HepG2 (cell line): ENCODE measurements around the gene WWC1. TPM values are rescaled to one million over a fixed set of nuclear protein-coding genes. Genes with fewer than 3 reads are reported as not detected.

Experiments
- BCL6 ChIP-seq: IDR thresholded peaks from 2 replicates; pipeline ENCODE4 v1.6.1; 2016; ENCODE audit warnings: missing genetic modification reagents, missing compliant biosample characterization
- CCDC6 ChIP-seq: sonication (generic); formaldehyde crosslinking; IDR thresholded peaks from 2 replicates; pipeline ENCODE4 v1.8.1; 2022; ENCODE audit warnings: mild to moderate bottlenecking, missing genetic modification reagents, moderate library complexity
- DRAP1 ChIP-seq: IDR thresholded peaks from 2 replicates; pipeline ENCODE4 v1.6.1; 2016; ENCODE audit warnings: missing genetic modification reagents, missing compliant biosample characterization
- ELF1 ChIP-seq: sonication (generic); formaldehyde crosslinking; IDR thresholded peaks from 2 replicates; pipeline ENCODE4 v1.4.0; 2020; ENCODE audit warnings: missing genetic modification reagents
- MED8 ChIP-seq: sonication (generic); formaldehyde crosslinking; IDR thresholded peaks from 2 replicates; pipeline ENCODE4 v1.8.1; 2023; ENCODE audit warnings: mild to moderate bottlenecking, missing genetic modification reagents; ENCODE audit not compliant: insufficient replicate concordance
- NFYB ChIP-seq: sonication (generic); formaldehyde crosslinking; IDR thresholded peaks from 2 replicates; pipeline ENCODE4 v1.4.0; 2020; ENCODE audit warnings: missing genetic modification reagents
- TCF12 ChIP-seq, 2 experiments: fragments of 450-650 bp in 1 of 2; sonication (generic) in 1 of 2; formaldehyde crosslinking in 1 of 2; IDR thresholded peaks; 2 replicates each; pipeline versions ENCODE4 v1.6.1 to v1.8.0; 2017 to 2022; ENCODE audit warnings: antibody characterized with exemption in 1 of 2, mild to moderate bottlenecking in 1 of 2, missing genetic modification reagents in 1 of 2, moderate library complexity in 1 of 2
- TCF7 ChIP-seq: sonication (generic); IDR thresholded peaks from 2 replicates; pipeline ENCODE4 v1.6.1; 2016; ENCODE audit warnings: antibody characterized with exemption, low read depth
- ZBTB10 ChIP-seq: sonication (generic); formaldehyde crosslinking; IDR thresholded peaks from 2 replicates; pipeline ENCODE4 v1.4.0; 2020; ENCODE audit warnings: missing genetic modification reagents, borderline replicate concordance
- ZGPAT ChIP-seq: IDR thresholded peaks from 2 replicates; pipeline ENCODE4 v1.6.1; 2016; ENCODE audit warnings: mild to moderate bottlenecking
- ZNF274 ChIP-seq: sonication (generic); formaldehyde crosslinking; IDR thresholded peaks from 2 replicates; pipeline ENCODE4 v1.5.1; 2020; ENCODE audit warnings: mild to moderate bottlenecking, missing genetic modification reagents
- ZNF275 ChIP-seq: sonication (generic); formaldehyde crosslinking; IDR thresholded peaks from 2 replicates; pipeline ENCODE4 v1.8.0; 2022; ENCODE audit warnings: missing genetic modification reagents, mild to moderate bottlenecking, inconsistent platforms, borderline replicate concordance
- ZNF512B ChIP-seq: sonication (generic); formaldehyde crosslinking; IDR thresholded peaks from 2 replicates; pipeline ENCODE4 v1.5.1; 2020; ENCODE audit warnings: missing genetic modification reagents, mild to moderate bottlenecking, borderline replicate concordance
- ZNF569 ChIP-seq: sonication (generic); formaldehyde crosslinking; IDR thresholded peaks from 2 replicates; pipeline ENCODE4 v1.5.0; 2020; ENCODE audit warnings: mild to moderate bottlenecking, missing genetic modification reagents, moderate library complexity, borderline replicate concordance
- ZNF710 ChIP-seq: sonication (generic); formaldehyde crosslinking; IDR thresholded peaks from 2 replicates; pipeline ENCODE4 v1.5.0; 2020; ENCODE audit warnings: mild to moderate bottlenecking, missing genetic modification reagents, borderline replicate concordance
- ZNF746 ChIP-seq: sonication (generic); formaldehyde crosslinking; IDR thresholded peaks from 2 replicates; pipeline ENCODE4 v1.8.0; 2022; ENCODE audit warnings: mild to moderate bottlenecking, missing genetic modification reagents
- ZNF780A ChIP-seq: sonication (generic); formaldehyde crosslinking; IDR thresholded peaks from 2 replicates; pipeline ENCODE4 v1.8.0; 2022; ENCODE audit warnings: mild to moderate bottlenecking, missing genetic modification reagents, moderate library complexity
- ZNF839 ChIP-seq: sonication (generic); formaldehyde crosslinking; IDR thresholded peaks from 2 replicates; pipeline ENCODE4 v1.4.0; 2020; ENCODE audit warnings: missing genetic modification reagents, mild to moderate bottlenecking, borderline replicate concordance
- polyA plus RNA-seq, 8 experiments: library from polyadenylated mRNA; depleted of rRNA in 3 of 8; stranded (reverse) in 7 of 8; unstranded in 1 of 8; fragments of >200 nt; fragmentation: Illumina TruSeq in 4 of 8; extraction: Trizol in 4 of 8; gene quantifications; 2 replicates each; pipeline versions ENCODE4 v1.2.1 to v1.2.3, GENCODE V29; 2011 to 2016; ENCODE audit warnings: low read depth in 4 of 8, missing spikeins in 1 of 8, mixed read lengths in 1 of 8; ENCODE audit not compliant: insufficient read depth in 1 of 8
- total RNA-seq, 5 experiments: library from RNA; depleted of rRNA; stranded (reverse); fragments of >200 nt; fragmentation: Illumina TruSeq; extraction: Trizol; gene quantifications; 2 replicates each; pipeline ENCODE4 v1.2.3, GENCODE V29; 2016; ENCODE audit warnings: low read depth in 1 of 5

The WWC1 gene
- total and polyA plus RNA-seq, 2 of the 13 experiments (the other 11 are each of a cell fraction or from before 2014, with no cell fraction given): 8.3 to 17.9 TPM

- TF ChIP-seq ZNF275 (CRISPR knock-in tag): no peak
- TF ChIP-seq ZNF839: no peak
- TF ChIP-seq ZNF569 (CRISPR knock-in tag): no peak
- TF ChIP-seq ZNF710: peak; percentile 16; the same call in 1 of the 2 replicates
- no peak for TF ChIP-seq TCF7
- TF ChIP-seq ZNF746 (CRISPR knock-in tag): no peak; the same call in 1 of the 2 replicates
- TF ChIP-seq CCDC6: peak; percentile 64; the same call in 1 of the 2 replicates
- TF ChIP-seq ZNF512B (CRISPR knock-in tag): no peak
- 0 out of 2 replicates have a peak, but pooled peaks have one; percentile 18 for TF ChIP-seq ZNF274 (CRISPR knock-in tag)
- TF ChIP-seq ELF1 (CRISPR knock-in tag): no peak
- TF ChIP-seq TCF12 (IDR thresholded peaks at IDR 0.05): no peak
- TF ChIP-seq TCF12 (CRISPR knock-in tag; IDR thresholded peaks at IDR 0.05): no peak
- no peak for TF ChIP-seq ZBTB10 (CRISPR knock-in tag)
- peak; percentile 46; the same call in 1 of the 2 replicates for TF ChIP-seq DRAP1 (CRISPR knock-in tag)
- no peak for TF ChIP-seq NFYB (CRISPR knock-in tag)
- no peak for TF ChIP-seq ZNF780A (CRISPR knock-in tag)
- TF ChIP-seq MED8: no peak
- peak; percentile 71 for TF ChIP-seq ZGPAT (CRISPR knock-in tag)
- no peak for TF ChIP-seq BCL6 (CRISPR knock-in tag)
Measured at GRCh38 chr5:168291342-168291963, at the start of gene WWC1 (continued).
